HG03196 (cell line): ENCODE measurements around the gene CHL1.

Experiments
- ATAC-seq: cut with Tn5 transposase; IDR thresholded peaks from one replicate; pipeline ENCODE4 v1.9.1; 2021; ENCODE audit not compliant: unreplicated experiment

The CHL1 gene

GRCh38 chr3:396293-396692 is 199.7 kb downstream of the CHL1 start:
- no peak for ATAC-seq

GRCh38 chr3:399647-400046 is 203.1 kb downstream of the CHL1 start:
- ATAC-seq: no peak

- no peak for ATAC-seq
Observed at GRCh38 chr3:403826-404225, 207.3 kb downstream of the CHL1 start.

- no peak for ATAC-seq
Observed at GRCh38 chr3:409011-409410, 212.4 kb downstream of the CHL1 start.

GRCh38 chr3:411226-411625 is 214.7 kb downstream of the CHL1 start:
- ATAC-seq: no peak

GRCh38 chr3:414063-414462 is 217.5 kb downstream of the CHL1 start:
- ATAC-seq: no peak

GRCh38 chr3:418239-418929 is 221.8 kb downstream of the CHL1 start:
- no peak for ATAC-seq

- no peak for ATAC-seq
Observed at GRCh38 chr3:420584-420983, 224.0 kb downstream of the CHL1 start.

GRCh38 chr3:425079-425478 is 228.5 kb downstream of the CHL1 start:
- ATAC-seq: no peak

GRCh38 chr3:426072-426471 is 229.5 kb downstream of the CHL1 start:
- no peak for ATAC-seq

- no peak for ATAC-seq
Observed at GRCh38 chr3:427128-427527, 230.6 kb downstream of the CHL1 start.

- no peak for ATAC-seq
Observed at GRCh38 chr3:430186-430585, 233.6 kb downstream of the CHL1 start.

GRCh38 chr3:435161-435560 is 238.6 kb downstream of the CHL1 start:
- no peak for ATAC-seq

GRCh38 chr3:436053-436452 is 239.5 kb downstream of the CHL1 start:
- ATAC-seq: no peak

GRCh38 chr3:440826-441225 is 244.3 kb downstream of the CHL1 start:
- no peak for ATAC-seq

- ATAC-seq: no peak
Observed at GRCh38 chr3:445960-446359, 249.4 kb downstream of the CHL1 start.

GRCh38 chr3:447671-448070 is 251.1 kb downstream of the CHL1 start:
- ATAC-seq: no peak

- no peak for ATAC-seq
Observed at GRCh38 chr3:449711-450110, 253.1 kb downstream of the CHL1 start.

- no peak for ATAC-seq
Observed at GRCh38 chr3:452221-452620, 255.7 kb downstream of the CHL1 start.

- ATAC-seq: no peak
Observed at GRCh38 chr3:453106-453505, 256.5 kb downstream of the CHL1 start.

GRCh38 chr3:454986-455385 is 258.4 kb downstream of the CHL1 start:
- no peak for ATAC-seq

GRCh38 chr3:458124-458523 is 261.6 kb downstream of the CHL1 start:
- no peak for ATAC-seq

- ATAC-seq: no peak
Observed at GRCh38 chr3:458653-459310, 262.2 kb downstream of the CHL1 start.
